HG02763 (cell line): ENCODE data around the gene NKAIN2.

ENCODE experiments used
- ATAC-seq: cut with Tn5 transposase; IDR thresholded peaks from one replicate; pipeline ENCODE4 v1.9.1; 2021; ENCODE audit warnings: mild to moderate bottlenecking, moderate library complexity; ENCODE audit not compliant: unreplicated experiment

NKAIN2 gene

GRCh38 chr6:124867121-124867520 lies 1063.5 kb downstream of the NKAIN2 start:
- ATAC-seq: no peak

- ATAC-seq: no peak
Observed at GRCh38 chr6:124868481-124868880, 1064.8 kb downstream of the NKAIN2 start.

- no peak for ATAC-seq
Observed at GRCh38 chr6:124869416-124869815, 1065.8 kb downstream of the NKAIN2 start.

- ATAC-seq: no peak
Observed at GRCh38 chr6:124870611-124871459, 1067.2 kb downstream of the NKAIN2 start.

GRCh38 chr6:124872361-124873065 lies 1068.8 kb downstream of the NKAIN2 start:
- ATAC-seq: peak; percentile 78

- ATAC-seq: no peak
Observed at GRCh38 chr6:124873066-124873410, 1069.4 kb downstream of the NKAIN2 start.
